Measurements from ENCODE around the gene C17orf114.
A peak's percentile ranks its signal among the peaks of the same experiment; 100 is the strongest.

The C17orf114 gene

GRCh38 chr17:4806777-4807604, 4.9 kb upstream of the C17orf114 start, which contains the start of gene PLD2:
PLD2 (plus strand) TSS chr17:4807152; CDS start chr17:4807773, 621 bp downstream.
- Histone ChIP-seq H3K4me1 (no peaks in the 10 kb centered on the region), H3K36me3 (no peaks in the 10 kb centered on the region), H3K4me3 (ENCODE audit: low read depth, low read length) (peak within 1 kb of the TSS; percentile 55), H3K9me3 (no peaks in the 10 kb centered on the region), H3K27me3 (no peaks in the 10 kb centered on the region)
- no peak for TF ChIP-seq CTCF (IDR thresholded peaks at IDR 0.05; ENCODE audit: low read depth, low read length)
- peak; percentile 89 for DNase-seq

GRCh38 chr17:4806456-4806776, 4.3 kb upstream of the C17orf114 start:
- H3K36me3 ChIP-seq: no peaks in the 10 kb centered on the region
- H3K4me3 ChIP-seq (ENCODE audit: low read depth, low read length): peak overlapping the region; percentile 55
- DNase-seq: no peak
- H3K27me3 ChIP-seq: no peaks in the 10 kb centered on the region
- H3K4me1 ChIP-seq: no peaks in the 10 kb centered on the region
- TF ChIP-seq CTCF (IDR thresholded peaks at IDR 0.05; ENCODE audit: low read depth, low read length): no peak
- no peaks in the 10 kb centered on the region for H3K9me3 ChIP-seq

DNA sequence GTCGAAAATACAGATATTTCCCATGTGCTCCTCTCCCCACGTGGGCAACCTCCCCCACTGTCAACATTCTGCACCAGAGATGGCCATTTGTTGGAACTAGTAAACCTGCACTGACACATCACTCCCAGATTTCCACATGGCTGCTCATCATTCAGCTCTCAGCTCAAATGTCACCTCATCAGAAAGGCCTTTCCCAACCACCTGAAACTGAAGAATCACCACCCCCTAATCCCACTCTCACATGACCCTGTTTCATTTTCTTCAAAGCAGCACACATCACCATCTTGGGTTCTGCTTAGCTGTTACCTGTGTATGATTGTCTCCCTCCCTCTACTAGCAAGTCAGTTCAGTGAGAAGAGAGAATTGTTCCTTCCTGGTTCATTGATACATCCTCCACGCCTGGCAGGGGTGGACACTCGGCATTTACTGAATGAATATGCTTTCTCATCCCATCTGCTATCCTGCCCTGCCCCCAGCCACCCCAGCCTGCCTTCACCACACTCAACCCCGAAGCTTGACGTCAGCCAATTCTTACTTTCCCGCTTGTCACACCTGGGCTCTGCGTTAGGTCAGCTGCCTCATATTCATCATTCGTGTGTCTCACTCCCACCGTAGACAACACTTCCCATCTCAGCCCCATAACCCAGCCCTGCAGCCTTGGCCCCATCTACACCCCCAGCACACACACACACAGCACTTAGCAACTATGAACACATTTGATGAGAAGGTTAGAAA, 1.5 kb downstream of the C17orf114 start:
- H3K4me3 ChIP-seq (ENCODE audit: low read depth, low read length): no peak overlapping the region
- no peaks in the 10 kb centered on the region; the same call in 1 of the 2 replicates for H3K36me3 ChIP-seq
- no peaks in the 10 kb centered on the region for H3K9me3 ChIP-seq
- no peaks in the 10 kb centered on the region for H3K4me1 ChIP-seq
- H3K27me3 ChIP-seq: no peaks in the 10 kb centered on the region
- no peak for DNase-seq
- TF ChIP-seq CTCF (IDR thresholded peaks at IDR 0.05; ENCODE audit: low read depth, low read length): no peak

GRCh38 chr17:4796552-4796920, 5.6 kb downstream of the C17orf114 start:
- no peak for TF ChIP-seq CTCF (IDR thresholded peaks at IDR 0.05; ENCODE audit: low read depth, low read length)
- no peaks in the 10 kb centered on the region for H3K9me3 ChIP-seq
- no peaks in the 10 kb centered on the region; the same call in 1 of the 2 replicates for H3K36me3 ChIP-seq
- H3K27me3 ChIP-seq: no peaks in the 10 kb centered on the region
- H3K4me3 ChIP-seq (ENCODE audit: low read depth, low read length): peak overlapping the region; percentile 95
- no peaks in the 10 kb centered on the region for H3K4me1 ChIP-seq
- DNase-seq: peak; percentile 41

- no peaks in the 10 kb centered on the region for H3K27me3 ChIP-seq
- TF ChIP-seq CTCF (IDR thresholded peaks at IDR 0.05; ENCODE audit: low read depth, low read length): no peak
- no peaks in the 10 kb centered on the region for H3K9me3 ChIP-seq
- no peak for DNase-seq
- no peaks in the 10 kb centered on the region; the same call in 1 of the 2 replicates for H3K36me3 ChIP-seq
- no peaks in the 10 kb centered on the region for H3K4me1 ChIP-seq
- no peak overlapping the region for H3K4me3 ChIP-seq (ENCODE audit: low read depth, low read length)
Observed at GRCh38 chr17:4795168-4795567, 7.0 kb downstream of the C17orf114 start.

GRCh38 chr17:4790705-4791088, 11.4 kb downstream of the C17orf114 start:
- DNase-seq: no peak
- Histone ChIP-seq H3K27me3 (peaks cover 24% of the 10 kb centered on the region), H3K9me3 (no peaks in the 10 kb centered on the region), H3K4me3 (ENCODE audit: low read depth, low read length) (peak overlapping the region; percentile 59), H3K36me3 (no peaks in the 10 kb centered on the region), H3K4me1 (no peaks in the 10 kb centered on the region)
- TF ChIP-seq CTCF (IDR thresholded peaks at IDR 0.05; ENCODE audit: low read depth, low read length): no peak

All from BE2C (cell line).